A673 (cell line): Measurements from ENCODE around the gene TRAP1. TPM values are rescaled to one million over a fixed set of nuclear protein-coding genes. Genes with fewer than 3 reads are reported as not detected.

Experiments used
- BruUV-seq: library from RNA; stranded (reverse); fragments of 400-500 nt; replicated peaks from 2 replicates; lab custom pipeline; 2021; lab: Mats Ljungman, UMichigan
- CTCF ChIA-PET: fragments of 300-600 bp; sonication (Branson Sonifier 250); formaldehyde crosslinking; loops from one replicate; lab custom pipeline; 2022; ENCODE audit warnings: antibody characterized with exemption; lab: Charles Lee
- POLR2A ChIA-PET: fragments of 300-600 bp; sonication (Branson Sonifier 250); formaldehyde crosslinking; loops from one replicate; lab custom pipeline; 2022; ENCODE audit warnings: antibody characterized with exemption; ENCODE audit not compliant: low non-redundant PET; lab: Charles Lee
- DNase-seq: peaks from one replicate; pipeline ENCODE4 v3.0.0-alpha.2; 2015; ENCODE audit warnings: low spot score
- H3K27ac ChIP-seq: fragments of 200-600 bp; sonication (generic); 2 replicates; pipeline ENCODE4 v1.5.1; 2016; ENCODE audit warnings: mixed run types, low read depth, mild to moderate bottlenecking, mixed read lengths, antibody characterized with exemption, low read length; ENCODE audit not compliant: poor library complexity, severe bottlenecking
- H3K27me3 ChIP-seq: fragments of 200-600 bp; sonication (generic); replicated peaks from 2 replicates; pipeline ENCODE4 v1.6.1; 2017; ENCODE audit warnings: mixed run types, low read depth, mild to moderate bottlenecking, mixed read lengths, antibody characterized with exemption, low read length; ENCODE audit not compliant: insufficient read depth, poor library complexity
- H3K36me3 ChIP-seq: fragments of 200-600 bp; sonication (generic); 2 replicates; pipeline ENCODE4 v1.6.1; 2016; ENCODE audit warnings: mixed run types, mild to moderate bottlenecking, mixed read lengths, antibody characterized with exemption, low read length; ENCODE audit not compliant: insufficient read depth, poor library complexity, severe bottlenecking
- H3K4me1 ChIP-seq: fragments of 200-600 bp; sonication (generic); 2 replicates; pipeline ENCODE4 v1.6.1; 2017; ENCODE audit warnings: mixed run types, mild to moderate bottlenecking, mixed read lengths, antibody characterized with exemption, low read length; ENCODE audit not compliant: insufficient read depth, poor library complexity, severe bottlenecking
- H3K4me3 ChIP-seq: fragments of 200-600 bp; sonication (generic); 2 replicates; pipeline ENCODE4 v1.5.1; 2016; ENCODE audit warnings: low read depth, mixed run types, mild to moderate bottlenecking, mixed read lengths, low read length; ENCODE audit not compliant: poor library complexity, severe bottlenecking
- H3K9me3 ChIP-seq: fragments of 200-600 bp; sonication (generic); 2 replicates; pipeline ENCODE4 v1.6.1; 2016; ENCODE audit warnings: mixed run types, low read depth, mild to moderate bottlenecking, mixed read lengths, antibody characterized with exemption, low read length; ENCODE audit not compliant: poor library complexity, severe bottlenecking
- EZH2 ChIP-seq: fragments of 200-600 bp; sonication (generic); IDR thresholded peaks from 2 replicates; pipeline ENCODE4 v1.6.1; 2017; ENCODE audit warnings: borderline replicate concordance, low read depth, mild to moderate bottlenecking, mixed read lengths, antibody characterized with exemption, low read length; ENCODE audit not compliant: poor library complexity, severe bottlenecking
- intact Hi-C: fragments of 100-400 bp; cut with micrococcal nuclease; formaldehyde crosslinking; loops from one replicate; pipeline ENCODE4 v1.10.0; 2022; ENCODE audit not compliant: unreplicated experiment
- total RNA-seq: library from RNA; stranded (reverse); gene quantifications from 2 replicates; pipeline ENCODE4 v1.2.3, GENCODE V29; 2021
- TF ChIP-seq, protein P1 (sequence below): fragments of 300-800, 200-600 bp; sonication (generic); conservative IDR thresholded peaks from 2 replicates; pipeline ENCODE4 v1.5.1; 2017; ENCODE audit warnings: low read depth, mild to moderate bottlenecking, antibody characterized with exemption, low read length, moderate library complexity, mixed read lengths

TRAP1 gene
- total RNA-seq, 1 experiment from 2014 or later = 280 TPM

GRCh38 chr16:3739636-3740035 is 22.3 kb upstream of the TRAP1 start:
- H3K4me3 ChIP-seq = no peak overlapping the region
- H3K27ac ChIP-seq = no peak overlapping the region
- TF ChIP-seq, protein P1, sequence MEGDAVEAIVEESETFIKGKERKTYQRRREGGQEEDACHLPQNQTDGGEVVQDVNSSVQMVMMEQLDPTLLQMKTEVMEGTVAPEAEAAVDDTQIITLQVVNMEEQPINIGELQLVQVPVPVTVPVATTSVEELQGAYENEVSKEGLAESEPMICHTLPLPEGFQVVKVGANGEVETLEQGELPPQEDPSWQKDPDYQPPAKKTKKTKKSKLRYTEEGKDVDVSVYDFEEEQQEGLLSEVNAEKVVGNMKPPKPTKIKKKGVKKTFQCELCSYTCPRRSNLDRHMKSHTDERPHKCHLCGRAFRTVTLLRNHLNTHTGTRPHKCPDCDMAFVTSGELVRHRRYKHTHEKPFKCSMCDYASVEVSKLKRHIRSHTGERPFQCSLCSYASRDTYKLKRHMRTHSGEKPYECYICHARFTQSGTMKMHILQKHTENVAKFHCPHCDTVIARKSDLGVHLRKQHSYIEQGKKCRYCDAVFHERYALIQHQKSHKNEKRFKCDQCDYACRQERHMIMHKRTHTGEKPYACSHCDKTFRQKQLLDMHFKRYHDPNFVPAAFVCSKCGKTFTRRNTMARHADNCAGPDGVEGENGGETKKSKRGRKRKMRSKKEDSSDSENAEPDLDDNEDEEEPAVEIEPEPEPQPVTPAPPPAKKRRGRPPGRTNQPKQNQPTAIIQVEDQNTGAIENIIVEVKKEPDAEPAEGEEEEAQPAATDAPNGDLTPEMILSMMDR = no peak
- no peak for TF ChIP-seq EZH2
- POLR2A ChIA-PET = no interaction called here
- no peaks in the 10 kb centered on the region for H3K9me3 ChIP-seq
- no peak for DNase-seq
- H3K27me3 ChIP-seq = no peaks in the 10 kb centered on the region
- H3K4me1 ChIP-seq = no peaks in the 10 kb centered on the region
- no TSS peak for BruUV-seq
- CTCF ChIA-PET = no interaction called here
- peaks cover 84% of the 10 kb centered on the region for H3K36me3 ChIP-seq
- intact Hi-C loops = no loop called here

DNA sequence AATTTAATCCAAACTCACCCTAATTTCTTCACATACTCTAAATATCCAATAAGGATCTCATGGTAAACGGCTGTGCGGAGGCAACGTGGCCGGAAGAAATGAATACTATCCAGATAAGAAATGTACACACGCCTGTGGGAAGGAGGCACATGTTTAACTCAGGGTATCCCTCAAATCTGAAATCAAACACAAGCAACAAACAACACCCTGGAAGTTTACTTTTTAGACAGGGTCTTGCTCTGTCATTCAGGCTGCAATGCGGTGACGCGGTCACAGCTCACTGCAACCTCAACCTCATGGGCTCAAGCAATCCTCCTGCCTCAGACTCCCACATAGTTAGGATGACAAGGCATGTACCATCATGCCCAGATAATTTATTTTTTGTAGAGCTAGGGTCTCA is 21.2 kb upstream of the TRAP1 start:
- ChIA-PET CTCF (no interaction called here), POLR2A (interaction anchor here (0.6 kb wide), 1 partner anchor 445 kb away, joined by 3 read pairs; no protein-coding TSS in a partner anchor)
- Histone ChIP-seq H3K27ac (no peak overlapping the region), H3K27me3 (no peaks in the 10 kb centered on the region), H3K9me3 (no peaks in the 10 kb centered on the region), H3K36me3 (peaks cover 83% of the 10 kb centered on the region), H3K4me3 (no peak overlapping the region), H3K4me1 (no peaks in the 10 kb centered on the region)
- intact Hi-C loops = no loop called here
- no TSS peak for BruUV-seq
- no peak for TF ChIP-seq EZH2
- TF ChIP-seq, protein P1 = no peak
- no peak for DNase-seq

GRCh38 chr16:3738128-3738527 is 20.8 kb upstream of the TRAP1 start:
- no peak for DNase-seq
- Histone ChIP-seq H3K4me3 (no peak overlapping the region), H3K36me3 (peaks cover 79% of the 10 kb centered on the region), H3K9me3 (no peaks in the 10 kb centered on the region), H3K27ac (no peak overlapping the region), H3K27me3 (no peaks in the 10 kb centered on the region), H3K4me1 (no peaks in the 10 kb centered on the region)
- TF ChIP-seq, protein P1 = no peak
- TF ChIP-seq EZH2 = no peak
- intact Hi-C loops = no loop called here
- no TSS peak for BruUV-seq
- CTCF ChIA-PET = no interaction called here
- POLR2A ChIA-PET = interaction anchor here (0.6 kb wide), 1 partner anchor 446 kb away, joined by 3 read pairs; no protein-coding TSS in a partner anchor
